ENCODE results near the gene PRKCA.

DNA sequence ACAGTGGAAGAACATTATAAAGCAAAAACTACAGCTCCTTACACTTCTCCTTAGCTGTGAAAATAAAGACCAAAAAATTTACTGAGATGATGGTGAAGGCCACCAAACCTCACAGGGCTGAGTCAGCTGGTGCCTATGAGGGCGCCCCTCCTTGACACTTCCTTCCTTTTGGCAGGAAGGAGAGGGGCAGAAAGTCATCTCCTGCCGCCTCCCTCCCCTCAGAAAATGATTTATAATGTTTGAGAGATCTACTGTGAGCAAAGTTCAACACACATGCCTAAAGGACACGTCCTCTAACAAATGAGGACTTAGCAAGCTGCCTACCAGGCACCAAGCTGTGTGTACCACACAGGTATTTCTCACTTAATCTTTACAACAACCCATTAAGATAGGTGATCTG is 245.7 kb downstream of the PRKCA start:
- no peak for TF ChIP-seq POLR2A (IDR thresholded peaks at IDR 0.05; ENCODE audit: low read depth, low read length)
- no peak for TF ChIP-seq TAF1 (IDR thresholded peaks at IDR 0.05; ENCODE audit: borderline replicate concordance, low read depth, low read length)
- TF ChIP-seq POLR2AphosphoS5 (IDR thresholded peaks at IDR 0.05; ENCODE audit: low read depth, low read length), result no peak
